ENCODE results near the gene CD5L.

CD5L gene
- total RNA-seq, result 0 reads per million in 2 experiments

DNA sequence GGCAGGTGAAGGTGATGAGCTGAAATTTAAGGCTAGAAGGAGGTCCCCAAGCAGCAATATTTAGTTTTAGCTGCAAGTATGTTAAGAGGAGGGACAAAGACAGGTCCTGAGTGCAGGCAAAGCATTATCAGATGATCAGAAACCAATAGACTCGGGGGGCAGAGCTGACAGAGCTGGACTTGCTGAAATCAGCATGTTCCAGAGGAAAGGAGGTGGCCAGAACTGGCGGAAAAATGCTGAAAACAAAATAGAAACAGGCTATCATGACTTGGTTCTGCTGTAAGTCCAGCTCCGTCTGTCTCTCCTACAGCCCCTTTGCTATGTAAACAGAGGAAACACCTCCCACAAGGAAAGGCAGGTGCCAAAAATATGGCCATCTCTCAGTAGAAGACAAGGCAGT is at the start of gene CD5L:
CD5L (minus strand) TSS at position 101 of the 400 bp plus-strand sequence. CDS start 107 bp downstream, outside the sequence.
- no peak for DNase-seq (ENCODE audit: low read depth)

DNA sequence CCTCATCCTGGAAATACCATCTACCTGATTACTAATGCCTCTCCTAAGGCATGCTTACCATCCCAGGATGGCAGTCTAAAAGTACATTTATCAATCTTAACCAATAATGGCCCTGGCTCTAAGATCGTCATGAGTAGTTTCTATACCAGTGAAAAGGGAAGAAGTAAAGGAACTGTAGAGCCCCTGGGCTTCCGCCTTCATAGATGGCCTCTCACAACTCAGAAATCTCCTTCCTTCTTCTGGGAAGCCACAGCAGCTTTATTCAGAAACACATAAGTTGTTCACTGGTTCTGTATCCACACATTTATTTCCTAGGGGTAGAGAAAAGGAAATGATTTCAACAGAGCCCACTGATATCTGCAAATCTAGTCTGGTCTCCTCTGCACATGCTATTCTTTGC is 41.0 kb upstream of the CD5L start:
- DNase-seq (ENCODE audit: low read depth), result no peak

DNA sequence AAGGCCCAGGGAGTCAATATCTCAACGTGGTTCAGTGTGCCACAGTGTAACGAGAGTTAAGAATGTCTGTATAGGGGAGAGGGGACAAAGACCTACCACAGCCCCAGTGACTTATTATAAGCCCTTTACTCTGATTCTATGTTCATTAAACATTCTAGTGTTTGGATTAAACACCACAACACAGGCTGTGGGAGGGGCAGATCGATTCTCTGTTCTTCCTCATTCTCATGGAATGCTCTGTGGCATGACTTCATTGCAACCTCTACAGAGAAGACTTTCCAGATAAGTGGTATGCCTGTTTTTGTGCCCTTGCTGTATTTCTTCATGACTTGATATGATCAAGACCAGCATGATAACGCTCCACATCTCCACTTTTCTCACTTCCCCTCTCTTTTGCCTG is 39.0 kb upstream of the CD5L start:
- DNase-seq (ENCODE audit: low read depth), result no peak

DNA sequence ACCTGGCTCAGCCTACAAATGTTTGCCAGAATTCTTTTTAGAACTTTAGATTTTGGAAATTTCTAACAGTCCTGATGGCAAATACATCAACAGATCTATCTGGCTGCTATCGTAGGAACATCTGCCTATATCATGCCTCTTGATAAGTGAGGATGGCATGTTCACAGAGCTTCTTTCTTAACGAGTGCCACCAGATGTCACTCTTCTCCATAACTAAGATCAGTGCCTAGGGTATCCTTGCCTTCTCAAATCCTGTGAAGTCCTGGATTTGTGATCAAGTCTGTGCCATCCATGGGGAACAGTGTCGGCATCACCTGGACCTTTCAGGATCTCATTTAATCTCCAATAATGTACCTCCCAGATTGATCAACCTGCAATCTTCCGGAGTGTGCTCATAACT is 36.5 kb upstream of the CD5L start:
- no peak for DNase-seq (ENCODE audit: low read depth)

DNA sequence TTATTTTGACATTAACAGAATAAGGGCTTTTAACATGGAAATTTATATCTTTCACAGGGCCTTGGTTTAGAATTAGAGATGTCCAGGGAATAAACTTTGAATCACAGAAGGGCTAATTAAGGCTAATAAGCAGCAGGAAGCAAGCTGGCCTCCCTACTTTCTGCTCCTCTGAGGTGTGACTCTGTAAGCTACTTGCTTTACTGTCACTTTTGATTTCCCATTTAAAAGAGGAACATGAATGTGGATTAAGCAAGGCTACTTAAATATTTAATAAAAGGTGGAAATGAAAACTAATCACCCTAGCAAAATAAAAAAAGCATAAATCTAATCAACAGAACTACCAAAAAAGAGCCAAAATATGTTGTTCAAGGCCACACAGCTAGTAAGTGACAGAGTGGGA is 28.9 kb upstream of the CD5L start:
- DNase-seq (ENCODE audit: low read depth), result no peak

DNA sequence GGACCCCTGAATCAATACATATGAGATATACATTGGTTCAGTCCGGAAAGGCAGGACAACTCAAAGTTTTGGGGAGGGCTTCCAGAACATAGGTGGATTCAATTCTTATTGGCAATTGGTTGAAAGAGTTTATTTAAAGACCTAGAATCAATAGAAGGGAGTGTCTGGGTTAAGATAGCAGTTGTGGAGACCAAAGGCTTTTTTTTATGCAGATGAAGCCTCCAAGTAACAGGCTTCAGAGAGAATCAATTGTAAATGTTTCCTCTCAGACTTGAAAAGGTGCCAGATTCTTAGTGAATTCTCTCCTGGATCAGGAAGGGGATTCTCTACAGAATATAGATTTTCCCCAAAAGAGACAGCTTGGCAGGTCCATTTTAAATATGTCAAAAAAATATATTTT is 27.0 kb upstream of the CD5L start:
- no peak for DNase-seq (ENCODE audit: low read depth)

DNA sequence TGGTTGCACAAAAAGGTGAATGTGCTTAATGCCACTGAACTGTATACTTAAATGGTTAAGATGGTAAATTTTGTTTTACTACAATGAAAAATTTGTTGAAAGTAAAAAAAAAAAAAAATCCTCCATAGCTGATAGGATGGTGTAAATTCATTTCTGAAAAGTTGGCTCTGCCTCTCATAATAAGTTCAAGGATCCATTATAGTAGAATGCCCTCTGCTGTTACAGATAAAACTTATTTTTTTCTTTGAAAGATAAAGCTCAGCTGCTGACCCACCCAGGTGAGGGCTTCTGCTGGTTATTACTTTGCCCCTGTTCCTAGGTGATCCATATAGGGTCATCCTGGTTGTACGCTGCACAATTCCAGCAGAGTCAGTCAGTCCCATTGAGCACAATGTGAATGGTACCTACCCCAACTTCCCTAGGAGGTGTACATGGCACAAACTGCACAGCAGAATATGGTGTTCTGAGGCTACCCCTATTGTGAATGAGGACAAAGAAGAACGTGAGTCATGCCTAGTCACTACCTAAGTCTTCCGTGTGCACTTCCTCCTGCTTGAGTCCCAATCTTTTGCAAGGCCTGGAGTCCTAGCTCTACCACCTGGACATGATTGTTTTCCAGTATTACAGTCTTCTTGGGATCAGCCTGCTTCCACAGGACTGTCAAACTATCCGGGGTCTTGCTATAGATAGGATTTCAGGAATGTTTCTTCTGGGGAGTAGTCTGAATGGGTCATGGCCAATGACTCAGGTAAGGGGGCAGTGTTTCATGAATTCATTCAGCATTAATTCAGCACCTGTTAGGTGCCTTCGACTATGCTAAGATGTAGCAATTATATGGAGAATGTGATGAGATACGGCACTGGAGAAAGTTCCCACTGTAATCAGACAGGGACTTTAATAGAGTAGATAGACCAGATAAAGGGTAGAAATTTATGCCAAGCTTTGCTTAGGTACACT is 20.8 kb upstream of the CD5L start:
- DNase-seq (ENCODE audit: low read depth), result no peak

DNA sequence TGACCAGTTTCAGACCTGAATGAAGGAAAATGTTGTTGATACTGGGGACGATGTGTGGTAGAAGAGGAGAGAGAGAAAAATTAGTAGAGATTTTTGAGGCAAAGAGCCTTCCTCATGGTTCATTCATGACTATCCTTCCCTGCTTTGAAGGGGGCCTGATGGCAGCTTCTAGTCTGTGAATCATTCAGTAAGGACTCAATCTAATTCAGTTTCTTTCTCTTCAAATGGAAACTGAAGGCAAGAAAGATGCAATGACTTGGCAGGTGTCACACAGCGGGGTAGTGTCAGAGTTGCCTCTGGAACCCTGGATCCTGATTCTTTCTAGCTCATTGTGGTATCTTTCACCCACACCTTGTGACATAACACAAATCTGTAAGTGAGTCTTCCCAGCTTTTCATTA is 14.9 kb upstream of the CD5L start:
- no peak for DNase-seq (ENCODE audit: low read depth)

DNA sequence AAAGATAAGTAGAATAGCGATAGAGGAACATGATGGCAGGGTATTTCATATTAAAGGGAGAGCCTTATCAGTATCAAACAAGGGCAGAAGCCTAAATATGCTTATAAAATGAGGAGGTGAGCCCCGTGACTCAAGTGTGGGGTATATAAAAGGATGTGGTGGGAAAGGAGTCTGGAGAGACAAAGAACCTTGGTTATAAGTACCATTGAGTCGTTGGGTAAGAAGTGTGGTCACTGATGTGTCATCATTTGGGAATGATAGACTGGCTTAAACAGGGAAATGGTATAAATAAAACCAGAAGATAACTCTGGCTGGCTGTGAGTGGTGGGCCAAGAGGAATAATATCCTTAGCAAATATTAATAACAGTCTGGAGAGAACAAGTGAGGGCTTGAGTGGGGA is 10.9 kb upstream of the CD5L start:
- DNase-seq (ENCODE audit: low read depth), result no peak

DNA sequence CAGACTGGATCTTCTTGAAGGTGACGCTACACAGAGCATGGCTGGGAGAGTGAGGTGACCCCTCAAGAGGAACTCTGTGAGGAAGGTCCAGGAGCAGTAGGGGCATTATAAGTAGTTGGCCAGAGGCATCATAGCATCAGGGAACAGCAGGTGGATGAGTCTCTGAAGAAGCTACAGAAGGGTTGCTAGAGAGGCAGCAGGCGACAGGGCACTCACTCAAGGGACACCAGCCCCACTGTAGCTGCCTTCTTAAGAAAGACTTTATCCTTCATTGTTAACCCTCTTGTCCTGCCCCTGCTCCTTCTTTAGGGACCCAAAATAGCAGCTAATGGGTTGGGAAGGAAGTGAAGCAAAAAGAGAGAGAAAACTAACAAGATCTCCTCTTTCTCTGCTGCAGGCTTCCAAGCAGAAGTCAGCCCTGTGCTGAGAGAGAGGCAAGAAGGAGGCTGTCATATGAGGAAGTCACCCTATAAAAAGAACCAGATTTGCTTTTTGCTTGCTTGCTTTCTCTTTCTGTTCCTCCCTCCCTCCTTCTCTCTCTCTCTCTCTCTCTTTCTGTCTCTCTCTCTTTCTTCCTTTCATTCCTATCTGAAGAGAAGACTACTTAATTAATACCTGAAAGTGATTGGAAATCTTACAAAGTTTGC is 7.7 kb upstream of the CD5L start:
- DNase-seq (ENCODE audit: low read depth), result no peak

DNA sequence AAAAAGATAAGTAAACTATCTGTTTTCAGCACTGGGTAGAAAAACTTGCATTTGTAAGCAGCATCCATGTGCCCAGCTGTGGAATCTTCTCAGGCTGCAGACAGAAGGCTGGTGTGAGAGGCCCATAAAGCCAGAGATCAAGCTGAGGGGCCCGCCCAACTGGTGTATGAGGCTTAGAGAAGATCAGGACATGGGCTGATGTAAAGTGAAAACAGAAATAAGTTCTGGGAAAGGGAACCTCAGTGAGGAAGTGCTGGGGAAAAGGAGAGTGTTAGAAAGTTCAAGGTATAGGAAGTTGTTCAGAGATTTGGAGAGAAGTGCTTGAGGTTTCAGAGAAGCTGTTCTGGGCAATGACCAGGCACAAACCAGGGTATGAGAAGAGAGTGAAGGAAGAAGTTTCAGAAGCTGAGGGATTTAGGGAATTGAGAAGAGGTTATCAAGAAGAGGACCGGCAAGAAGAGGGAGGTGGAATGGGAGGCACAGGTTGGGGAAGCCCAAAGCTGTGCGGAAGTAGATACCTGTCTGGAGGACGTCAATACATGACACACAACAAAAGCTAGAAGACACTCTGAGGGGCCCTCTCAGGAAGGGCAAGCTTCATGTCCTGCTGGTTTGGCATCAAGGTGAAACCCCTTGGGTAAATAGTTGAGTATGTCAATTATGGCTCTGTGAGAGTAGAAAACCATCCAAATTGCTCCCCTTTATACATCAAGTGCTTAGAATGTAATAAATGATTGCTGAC is 2.7 kb upstream of the CD5L start:
- DNase-seq (ENCODE audit: low read depth), result no peak

DNA sequence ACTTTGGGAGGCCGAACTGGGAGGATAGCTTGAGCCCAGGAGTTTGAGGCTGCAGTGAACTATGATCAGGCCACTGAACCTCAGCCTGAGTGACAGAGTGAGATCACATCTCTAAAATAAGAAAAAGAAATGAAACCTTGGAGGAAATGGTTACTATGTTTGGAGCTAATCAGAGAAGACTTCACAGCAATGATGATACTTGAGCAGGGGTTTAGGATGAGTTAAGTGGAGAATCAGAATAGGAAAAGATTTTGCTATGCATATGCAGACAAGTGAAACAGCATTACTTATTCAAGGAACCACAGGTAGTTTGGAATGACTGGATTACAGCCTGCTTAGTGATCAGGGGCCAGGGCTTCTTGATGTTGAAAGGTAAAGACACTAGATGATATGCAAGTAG is 1.3 kb upstream of the CD5L start:
- DNase-seq (ENCODE audit: low read depth), result no peak

DNA sequence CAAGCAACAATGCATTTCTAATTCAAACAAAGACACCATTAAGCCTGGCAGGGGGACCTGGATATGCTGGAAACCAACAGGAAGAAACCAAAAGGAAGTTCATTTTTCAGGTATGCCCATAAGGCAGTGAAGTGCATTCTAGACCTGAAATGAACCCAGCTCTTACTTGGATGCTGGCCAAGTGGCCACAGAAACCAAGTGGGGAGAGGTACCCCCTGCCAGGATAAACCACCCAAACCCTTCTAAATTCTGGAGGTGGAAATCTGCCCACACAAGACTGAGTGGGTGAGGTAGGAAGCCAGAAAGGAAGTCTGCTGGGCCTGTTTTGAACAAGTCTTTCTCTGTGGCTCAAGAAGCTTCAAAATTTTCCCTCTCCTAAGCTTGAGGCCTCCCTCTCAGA is 2.6 kb downstream of the CD5L start:
- DNase-seq (ENCODE audit: low read depth), result no peak

DNA sequence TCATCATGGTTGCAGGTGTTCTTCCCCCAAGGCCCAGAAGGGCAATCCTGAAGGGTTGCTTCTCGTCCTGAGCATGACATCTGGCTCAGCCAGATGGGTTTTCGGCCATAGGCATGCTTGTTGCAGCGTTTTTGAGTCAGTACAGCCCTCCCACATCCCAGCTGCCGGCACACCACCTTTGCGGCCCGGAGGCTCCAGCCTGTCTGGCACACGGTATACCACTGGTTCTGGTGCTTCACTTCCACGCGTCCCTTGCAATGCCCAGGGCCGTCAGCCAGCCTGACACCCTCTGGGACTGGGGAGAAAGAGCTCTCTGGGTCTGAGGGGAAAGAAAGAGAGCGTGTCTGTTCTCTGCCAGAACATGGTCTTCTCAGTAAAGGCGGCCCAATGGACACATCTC is 7.2 kb downstream of the CD5L start:
- DNase-seq (ENCODE audit: low read depth), result no peak

DNA sequence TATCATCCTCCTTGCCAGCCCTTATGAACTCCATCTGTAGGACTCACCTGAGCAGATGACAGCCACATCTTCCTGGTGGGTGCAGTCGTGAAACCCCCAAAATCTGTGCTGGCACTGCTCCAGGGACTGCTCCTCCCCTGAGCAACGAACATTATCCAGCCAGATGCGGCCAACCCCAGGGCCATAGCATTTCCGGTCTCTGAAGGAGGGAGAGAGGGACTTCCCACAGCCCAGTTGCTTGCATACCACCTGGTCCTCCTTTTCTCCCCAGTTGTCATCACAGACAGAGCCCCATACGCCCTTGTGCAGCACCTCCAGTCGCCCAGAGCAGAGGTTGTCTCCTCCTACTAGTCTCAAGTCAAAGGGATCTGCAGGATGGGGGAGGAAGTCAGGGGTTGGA is 8.5 kb downstream of the CD5L start:
- no peak for DNase-seq (ENCODE audit: low read depth)

DNA sequence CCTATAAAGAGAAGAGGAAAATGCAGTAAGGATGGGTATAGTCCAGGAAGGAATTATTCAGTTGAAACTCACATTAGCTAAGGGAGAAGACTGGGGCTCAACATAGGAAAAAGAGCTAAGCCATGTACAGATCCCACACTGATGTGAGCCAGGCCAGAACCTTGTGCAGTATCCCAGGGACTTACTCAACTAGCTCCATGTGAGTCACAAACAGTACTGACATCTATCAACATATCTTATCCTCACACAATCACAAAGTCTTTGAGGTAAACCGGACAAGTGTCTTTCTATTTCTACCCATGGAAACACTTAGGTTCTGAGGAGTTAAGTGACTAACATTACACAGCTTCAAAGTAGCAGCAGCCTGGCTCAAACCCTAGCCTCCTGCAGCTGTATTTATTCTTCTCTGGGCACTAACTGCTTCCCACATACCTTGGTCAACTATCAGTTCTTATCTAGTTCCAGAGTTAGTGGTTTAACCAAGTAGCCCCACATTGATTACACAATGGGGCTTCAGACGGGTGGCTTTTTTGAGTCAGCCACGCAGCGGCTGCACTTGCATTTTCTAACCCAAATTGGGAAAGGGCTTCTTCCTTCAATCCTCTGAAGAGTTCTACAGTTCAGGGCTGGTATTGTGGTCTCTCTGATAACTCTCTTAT is 9.5 kb downstream of the CD5L start:
- DNase-seq (ENCODE audit: low read depth), result no peak

DNA sequence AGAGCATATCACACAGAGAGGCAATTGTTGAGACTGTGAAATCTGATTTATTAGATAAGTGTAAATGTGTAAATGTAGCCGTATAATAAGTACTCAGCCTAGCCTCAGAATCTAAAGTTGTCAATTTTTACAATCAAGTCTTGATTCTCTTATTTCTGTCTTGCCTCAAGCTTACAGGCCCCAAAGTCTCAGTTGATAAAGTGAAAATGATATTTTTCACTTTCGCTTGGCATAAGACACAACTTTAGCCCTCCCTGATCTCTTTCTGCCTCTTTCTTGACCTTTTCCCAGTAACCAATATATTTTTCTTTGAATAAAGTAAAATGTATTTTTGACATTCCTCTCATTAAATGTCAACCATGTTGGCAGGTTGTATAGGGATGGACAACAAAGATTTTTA is 10.7 kb downstream of the CD5L start:
- no peak for DNase-seq (ENCODE audit: low read depth)

DNA sequence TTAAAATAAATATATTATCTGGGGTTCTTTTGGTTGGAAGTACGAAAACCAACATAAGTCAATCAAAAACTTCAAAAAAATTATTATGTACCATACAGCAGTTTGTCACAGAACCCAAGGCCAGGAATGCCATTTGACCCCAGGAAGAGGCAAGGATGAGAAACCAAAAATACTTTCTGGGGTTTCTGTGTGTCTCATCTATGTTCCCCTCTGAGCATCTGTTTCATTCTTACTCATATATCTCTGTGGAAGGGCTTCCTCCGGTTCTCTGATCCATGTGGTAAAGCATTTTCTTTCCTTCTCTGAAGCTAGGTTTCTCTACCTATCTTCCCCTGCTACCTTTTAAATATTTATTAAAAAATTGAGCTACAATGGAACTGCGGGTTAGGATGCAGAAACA is 11.9 kb downstream of the CD5L start:
- DNase-seq (ENCODE audit: low read depth), result no peak

DNA sequence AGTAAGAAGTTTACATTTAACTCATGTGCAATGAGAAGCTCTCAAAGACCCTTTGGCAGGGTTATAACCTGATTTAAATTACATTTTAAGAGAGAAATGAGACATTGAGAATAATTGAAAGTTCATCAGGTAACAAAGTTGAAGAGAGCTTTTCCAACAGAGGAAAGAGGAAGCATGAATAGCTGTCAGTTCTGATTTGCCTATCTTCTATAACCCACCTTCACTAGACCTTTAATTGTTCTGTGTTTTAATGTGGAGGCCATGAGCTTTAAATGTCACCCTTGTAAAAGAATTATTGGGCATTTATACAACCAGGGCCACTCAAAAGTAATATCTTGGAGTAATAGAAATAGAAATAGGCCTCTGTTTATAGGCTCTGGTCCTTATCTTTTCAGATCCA is 12.4 kb downstream of the CD5L start:
- DNase-seq (ENCODE audit: low read depth), result no peak

DNA sequence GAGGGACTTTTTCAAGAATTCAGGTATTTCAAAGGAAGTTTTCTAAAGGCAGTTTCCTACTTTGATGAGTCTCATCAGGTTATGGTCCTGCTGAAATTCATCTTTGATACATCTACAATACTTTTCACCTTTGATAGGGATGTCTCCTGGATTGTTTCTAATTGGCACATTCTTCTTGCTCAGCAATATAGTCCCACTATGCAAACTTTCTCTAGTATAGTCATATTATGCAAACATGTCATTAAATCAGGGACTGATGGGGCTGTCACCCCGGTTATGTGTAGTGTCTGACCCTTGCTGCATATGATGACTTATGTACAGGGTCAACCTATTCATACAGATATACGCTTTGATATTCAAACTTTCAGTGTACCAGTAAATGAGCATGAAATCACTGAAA is 21.3 kb downstream of the CD5L start:
- DNase-seq (ENCODE audit: low read depth), result no peak

DNA sequence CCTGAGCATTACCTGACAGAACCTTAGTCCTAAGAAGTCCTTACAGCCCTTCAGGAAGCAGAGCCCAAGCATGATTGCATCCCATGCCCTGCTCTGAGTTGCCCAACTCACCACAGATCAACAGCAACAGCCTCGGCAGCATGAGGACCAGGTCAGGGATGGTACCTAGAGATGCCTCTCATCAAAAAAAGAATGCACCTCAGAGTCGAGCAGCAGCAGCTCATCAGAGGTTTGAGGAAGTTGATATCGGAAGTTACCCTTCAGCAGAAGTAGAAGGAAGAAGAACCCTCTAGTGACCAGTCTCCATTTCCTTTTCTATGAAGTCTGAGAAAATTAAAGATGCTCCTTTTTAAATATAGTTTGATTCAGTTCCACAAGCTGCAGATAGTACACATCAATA is 21.7 kb downstream of the CD5L start, which contains the start of gene FCRL1:
FCRL1 (minus strand) TSS at position 225 of the 400 bp plus-strand sequence; CDS start at position 142, 83 bp downstream.
- no peak for DNase-seq (ENCODE audit: low read depth)

DNA sequence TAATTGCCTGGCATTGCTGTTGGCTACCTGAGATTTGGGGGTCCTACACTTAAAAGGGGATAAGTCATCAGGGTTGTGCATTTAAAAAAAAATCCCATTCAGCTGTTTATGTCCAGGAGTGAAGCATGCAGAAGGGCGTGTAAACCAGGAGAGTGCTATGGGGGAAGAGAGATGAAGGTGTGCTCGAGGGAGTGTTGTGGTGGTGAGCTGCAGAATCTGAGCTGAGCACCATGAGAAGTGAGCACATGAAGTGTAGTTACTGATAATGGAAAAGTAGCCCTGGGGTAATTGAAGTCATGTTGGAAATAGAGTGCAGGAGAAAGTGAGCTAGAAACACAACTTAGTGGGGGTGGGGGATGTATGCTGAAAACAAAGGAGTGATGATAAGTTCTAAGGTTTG is 22.4 kb downstream of the CD5L start:
- no peak for DNase-seq (ENCODE audit: low read depth)

Measured in T follicular helper cell (primary cell).